OCI-LY7 (cell line): ENCODE data around the gene CD44.

Experiments used
- EZH2phosphoT487 ChIP-seq: fragments of 200-600 bp; sonication (generic); IDR thresholded peaks from 2 replicates; pipeline ENCODE4 v1.6.1; 2018; ENCODE audit warnings: low read depth, borderline replicate concordance, mild to moderate bottlenecking, mixed run types, antibody characterized with exemption, low read length, moderate library complexity, mixed read lengths
- TF ChIP-seq, protein P1 (sequence below): fragments of 200-600 bp; sonication (generic); conservative IDR thresholded peaks from 2 replicates; pipeline ENCODE4 v1.5.1; 2014; ENCODE audit warnings: mild to moderate bottlenecking, antibody characterized with exemption, low read length, moderate library complexity, mixed read lengths

DNA sequence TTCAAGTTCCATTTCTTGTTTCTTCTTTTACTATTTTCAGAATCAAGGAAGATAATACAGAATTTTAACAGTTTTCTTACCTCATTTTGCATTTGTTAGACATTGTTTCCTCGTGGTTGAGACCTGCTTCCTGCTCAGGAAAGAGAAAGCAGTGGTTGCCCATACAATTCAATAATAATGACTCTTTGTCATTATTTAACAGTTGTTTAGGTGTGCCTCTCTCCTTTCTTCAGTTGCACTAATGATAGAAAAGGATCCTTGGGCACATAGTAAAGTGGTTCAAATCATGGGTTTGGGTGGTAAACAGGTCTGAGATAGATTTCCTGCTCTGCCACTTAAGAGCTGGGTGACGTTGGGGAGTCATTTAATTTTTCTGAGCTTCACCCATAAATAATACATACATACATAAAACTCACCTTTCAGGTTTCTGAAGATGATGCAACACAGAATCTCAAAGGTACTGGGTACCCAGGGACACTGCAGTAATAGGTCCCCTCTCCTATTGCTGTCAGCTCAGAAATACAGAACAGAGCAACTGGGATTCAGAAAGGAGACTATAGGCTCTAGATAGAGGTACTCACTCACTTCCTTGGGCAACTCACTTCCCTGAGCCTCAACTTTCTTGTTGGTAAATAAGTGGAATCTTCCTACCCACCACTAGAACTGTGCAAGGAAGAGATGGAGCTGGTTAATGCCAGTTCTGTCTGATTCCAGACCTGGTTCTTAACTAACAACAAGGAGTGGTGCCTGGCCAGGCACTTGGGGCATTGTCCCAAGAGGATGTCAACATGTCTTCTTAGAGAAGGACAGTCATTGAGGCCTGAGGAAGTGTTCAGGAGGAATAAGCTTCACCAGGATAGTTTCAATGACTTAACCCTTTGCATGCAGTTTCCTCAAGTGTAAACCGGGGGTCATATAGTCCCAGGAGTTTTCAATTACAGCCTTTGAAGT, 34.9 kb downstream of the CD44 start:
- TF ChIP-seq, protein P1, sequence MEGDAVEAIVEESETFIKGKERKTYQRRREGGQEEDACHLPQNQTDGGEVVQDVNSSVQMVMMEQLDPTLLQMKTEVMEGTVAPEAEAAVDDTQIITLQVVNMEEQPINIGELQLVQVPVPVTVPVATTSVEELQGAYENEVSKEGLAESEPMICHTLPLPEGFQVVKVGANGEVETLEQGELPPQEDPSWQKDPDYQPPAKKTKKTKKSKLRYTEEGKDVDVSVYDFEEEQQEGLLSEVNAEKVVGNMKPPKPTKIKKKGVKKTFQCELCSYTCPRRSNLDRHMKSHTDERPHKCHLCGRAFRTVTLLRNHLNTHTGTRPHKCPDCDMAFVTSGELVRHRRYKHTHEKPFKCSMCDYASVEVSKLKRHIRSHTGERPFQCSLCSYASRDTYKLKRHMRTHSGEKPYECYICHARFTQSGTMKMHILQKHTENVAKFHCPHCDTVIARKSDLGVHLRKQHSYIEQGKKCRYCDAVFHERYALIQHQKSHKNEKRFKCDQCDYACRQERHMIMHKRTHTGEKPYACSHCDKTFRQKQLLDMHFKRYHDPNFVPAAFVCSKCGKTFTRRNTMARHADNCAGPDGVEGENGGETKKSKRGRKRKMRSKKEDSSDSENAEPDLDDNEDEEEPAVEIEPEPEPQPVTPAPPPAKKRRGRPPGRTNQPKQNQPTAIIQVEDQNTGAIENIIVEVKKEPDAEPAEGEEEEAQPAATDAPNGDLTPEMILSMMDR: no peak
- TF ChIP-seq EZH2phosphoT487: no peak
